Measurements from ENCODE around the gene EIF3K. TPM values are rescaled to one million over a fixed set of nuclear protein-coding genes. Genes with fewer than 3 reads are reported as not detected.

Gene EIF3K
- total and polyA plus RNA-seq, 2 of the 13 experiments (the other 11 are each of a cell fraction or from before 2014, with no cell fraction given), result 179 to 258 TPM

DNA sequence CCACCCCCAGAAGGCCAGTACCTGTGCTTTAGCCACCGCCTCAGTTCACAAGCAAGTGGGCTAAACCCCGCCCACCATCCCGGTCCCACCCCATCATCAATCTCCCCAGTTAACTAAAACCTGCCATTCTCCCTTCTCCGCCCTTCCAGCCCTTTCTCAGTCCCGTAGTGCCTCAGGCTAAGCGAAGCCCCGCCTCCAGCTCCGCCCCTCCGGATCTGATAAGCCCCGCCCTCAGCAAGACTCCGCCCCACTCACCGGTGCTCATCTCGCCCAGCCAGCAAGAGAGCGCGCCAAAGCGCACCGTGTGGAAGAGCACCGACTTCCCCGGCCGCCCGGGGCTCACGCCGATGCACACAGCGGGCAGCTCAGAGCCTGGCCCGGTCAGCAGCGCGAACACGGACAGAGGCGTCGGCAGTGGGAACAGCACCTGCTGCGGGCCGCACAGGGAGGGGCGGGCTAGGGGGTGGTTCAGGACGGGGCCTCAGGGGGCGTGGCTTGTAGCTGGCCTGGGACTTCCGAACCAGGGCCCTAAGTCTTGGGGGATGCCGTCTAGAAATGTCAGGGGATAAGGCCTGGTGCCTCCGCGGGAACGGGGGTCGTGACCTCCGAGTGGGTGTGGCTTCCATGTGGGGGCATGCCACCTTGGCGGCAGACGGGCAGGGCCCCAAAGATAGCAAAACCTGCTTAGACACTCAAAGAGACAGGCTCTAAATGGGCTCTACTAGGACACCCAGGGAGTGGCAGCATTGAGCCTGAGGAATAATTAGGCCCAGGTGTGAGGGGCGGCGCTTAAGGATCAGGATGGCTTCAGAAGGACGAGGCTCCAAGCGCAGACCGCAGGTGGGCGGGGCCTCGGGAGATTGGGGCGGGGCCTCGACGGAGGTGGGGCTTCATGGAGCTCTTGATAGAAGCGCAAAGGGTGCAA lies 22.7 kb upstream of the EIF3K start (continued):
- TF ChIP-seq ZUFSP (CRISPR knock-in tag; IDR thresholded peaks at IDR 0.05; ENCODE audit: borderline replicate concordance) (no peak), MZF1 (CRISPR knock-in tag; IDR thresholded peaks at IDR 0.05; ENCODE audit: borderline replicate concordance) (no peak), RBM39 (IDR thresholded peaks at IDR 0.05; ENCODE audit: low read depth, low read length, poor library complexity, severe bottlenecking) (peak; percentile 48), ZNF564 (CRISPR knock-in tag; IDR thresholded peaks at IDR 0.05) (no peak), ZNF335 (CRISPR knock-in tag; IDR thresholded peaks at IDR 0.05) (no peak), SATB2 (CRISPR knock-in tag; IDR thresholded peaks at IDR 0.05) (no peak), ATF7-NPFF (CRISPR knock-in tag; IDR thresholded peaks at IDR 0.05; ENCODE audit: low read depth) (no peak), STAG1 (CRISPR knock-in tag; IDR thresholded peaks at IDR 0.05) (no peak)

- H3K4me2 ChIP-seq (ENCODE audit: low read depth, low read length), result no peak overlapping the region
- H3K27me3 ChIP-seq (ENCODE audit: control insufficient read depth in 1 of 2, insufficient read depth in 2 of 2, low read length in 2 of 2), result no peaks in the 10 kb centered on the region; a peak in 1 of 5 replicates
- ATAC-seq (no peak), FAIRE-seq (no peak), DNase-seq (ENCODE audit: low spot score) (no peak)
- intact Hi-C loops (cut with micrococcal nuclease; ENCODE audit: unreplicated experiment) (no loop called here), in situ Hi-C loops (cut with HindIII; ENCODE audit: extremely low pct_ligation_motif_present, low pct_unique_long_range_greater_than_20kb) (no loop called here)
- no peak overlapping the region for H2AFZ ChIP-seq (ENCODE audit: low read length)
- no TSS peak for BruUV-seq (replicated peaks)
- ChIA-PET POLR2A (interaction anchor here (1.7 kb wide), 1 partner anchor 22 kb away, joined by 10 read pairs; the partner anchor contains the start of gene EIF3K), CTCF (ENCODE audit: low intra/inter-chr PET ratio, low total read pairs) (no interaction called here)
- no peaks in the 10 kb centered on the region for H4K20me1 ChIP-seq (ENCODE audit: insufficient read depth, low read length)
- 0 out of 2 replicates have a peak, but pooled peaks cover 7% of the 10 kb centered on the region for H3K4me1 ChIP-seq (ENCODE audit: insufficient read depth, low read length)
- 35% methylated on average over 8 of the region's 11 CpGs for WGBS (ENCODE audit: low lambda C conversion rate)
- no peaks in the 10 kb centered on the region for H3K9me3 ChIP-seq (ENCODE audit: low read length)
- H3K4me3 ChIP-seq (replicated peaks in 1 of 3; ENCODE audit: insufficient read depth in 1 of 3, low read depth in 2 of 3, low read length in 3 of 3), result no peak overlapping the region
- no peak overlapping the region for H3K9ac ChIP-seq (ENCODE audit: insufficient read depth, low read depth, low read length)
- H3K36me3 ChIP-seq (replicated peaks in 1 of 2; ENCODE audit: control insufficient read depth in 1 of 2, insufficient read depth in 2 of 2, low read length in 2 of 2), result no peaks in the 10 kb centered on the region
- TF ChIP-seq CREM (IDR thresholded peaks at IDR 0.05) (no peak), CREM (CRISPR knock-in tag; IDR thresholded peaks at IDR 0.05) (no peak), SNAPC2 (CRISPR knock-in tag; IDR thresholded peaks at IDR 0.05) (no peak), ZNF616 (CRISPR knock-in tag; IDR thresholded peaks at IDR 0.05; ENCODE audit: low read depth) (no peak)
- H3K79me2 ChIP-seq (ENCODE audit: insufficient read depth, low read length), result no peaks in the 10 kb centered on the region
- no peak overlapping the region for H3K27ac ChIP-seq (ENCODE audit: extremely low read length, insufficient read depth, low read length)
Observed at GRCh38 chr19:38597075-38597474, 21.9 kb upstream of the EIF3K start.

Data from HepG2 (cell line).